Skin epidermis (tissue), 12 donors: ENCODE results near the gene RAP1GAP.
"Not testable (repeated sequence)": the region's sequence is repeated elsewhere in the genome, so short reads cannot be mapped to it uniquely, and the experiment has no call there.

Source experiments
- H3K27ac ChIP-seq, 21 experiments: fragments of 200-600 bp; sonication (generic) in 11 of 21; one replicate each; pipeline ENCODE4 v1.5.0; 2020; ENCODE audit warnings: mild to moderate bottlenecking in 3 of 21, inconsistent platforms in 2 of 21, moderate library complexity in 2 of 21
- H3K4me3 ChIP-seq, 7 experiments: fragments of 200-600 bp; sonication (generic) in 2 of 7; one replicate each; pipeline ENCODE4 v1.5.0; 2020; ENCODE audit warnings: inconsistent platforms in 2 of 7, mild to moderate bottlenecking in 2 of 7, moderate library complexity in 1 of 7

RAP1GAP gene

DNA sequence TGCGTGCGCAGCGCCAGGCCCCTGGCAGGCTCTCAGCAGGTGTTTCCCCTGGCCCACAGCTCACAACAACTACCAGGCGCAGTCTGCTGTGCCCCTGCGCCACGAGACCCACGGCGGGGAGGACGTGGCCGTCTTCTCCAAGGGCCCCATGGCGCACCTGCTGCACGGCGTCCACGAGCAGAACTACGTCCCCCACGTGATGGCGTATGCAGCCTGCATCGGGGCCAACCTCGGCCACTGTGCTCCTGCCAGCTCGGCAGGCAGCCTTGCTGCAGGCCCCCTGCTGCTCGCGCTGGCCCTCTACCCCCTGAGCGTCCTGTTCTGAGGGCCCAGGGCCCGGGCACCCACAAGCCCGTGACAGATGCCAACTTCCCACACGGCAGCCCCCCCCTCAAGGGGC lies 91.8 kb downstream of the RAP1GAP start:
- no peak overlapping the region for H3K4me3 ChIP-seq
- H3K27ac ChIP-seq, result no peak overlapping the region

DNA sequence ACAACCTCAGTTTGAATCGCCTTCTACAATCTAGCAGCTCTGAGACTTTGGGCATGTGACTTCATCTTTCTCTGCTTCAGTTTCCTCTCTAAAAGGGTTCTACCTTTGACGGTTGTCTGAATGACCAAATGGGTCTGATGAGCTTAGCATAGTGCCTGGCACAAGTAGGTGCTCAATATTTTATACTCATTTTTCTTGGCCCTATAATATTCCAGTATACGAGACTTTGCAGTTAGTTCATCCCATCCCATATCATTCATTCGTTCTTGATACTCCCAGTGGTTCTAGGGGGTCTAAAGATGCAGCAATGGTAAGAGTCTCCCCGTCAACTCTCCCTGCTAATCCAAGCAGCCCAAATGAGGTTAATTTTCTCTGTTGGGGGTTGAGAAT lies 92.4 kb downstream of the RAP1GAP start:
- Histone ChIP-seq H3K27ac (no peak overlapping the region), H3K4me3 (no peak overlapping the region)

DNA sequence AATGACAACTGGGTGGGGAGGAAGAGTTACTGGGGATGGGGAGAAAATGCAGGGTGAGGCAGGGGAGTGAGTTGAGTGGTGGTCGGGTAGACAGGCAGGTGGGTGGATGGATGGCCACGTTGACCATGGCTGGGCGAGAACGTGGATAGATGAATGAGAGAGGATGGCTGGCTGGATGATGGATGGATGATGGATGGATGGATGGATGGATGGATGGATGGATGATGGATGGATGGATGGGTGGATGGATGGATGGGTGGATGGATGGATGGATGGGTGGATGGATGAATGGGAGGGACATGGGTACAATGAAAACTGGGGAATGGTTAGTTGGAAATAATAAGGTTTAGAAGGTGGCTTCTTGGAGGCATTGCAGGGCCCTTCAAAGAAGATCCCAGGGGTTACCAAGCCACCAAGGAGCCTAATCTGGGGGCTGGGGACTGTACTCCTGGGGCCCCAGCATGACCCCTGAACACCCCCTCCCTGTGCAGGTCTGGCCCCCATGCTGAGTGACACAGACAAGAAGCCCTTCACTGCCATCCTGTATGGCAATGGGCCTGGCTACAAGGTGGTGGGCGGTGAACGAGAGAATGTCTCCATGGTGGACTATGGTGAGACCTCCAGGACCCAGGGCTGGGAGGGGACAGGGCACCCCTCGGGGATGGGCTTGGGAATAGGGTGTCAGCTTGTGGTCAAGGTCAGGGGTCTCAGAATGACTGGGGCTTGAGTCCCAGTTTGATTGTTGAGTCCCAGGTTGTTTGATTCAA lies 92.9 kb downstream of the RAP1GAP start:
- no peak overlapping the region for H3K27ac ChIP-seq

DNA sequence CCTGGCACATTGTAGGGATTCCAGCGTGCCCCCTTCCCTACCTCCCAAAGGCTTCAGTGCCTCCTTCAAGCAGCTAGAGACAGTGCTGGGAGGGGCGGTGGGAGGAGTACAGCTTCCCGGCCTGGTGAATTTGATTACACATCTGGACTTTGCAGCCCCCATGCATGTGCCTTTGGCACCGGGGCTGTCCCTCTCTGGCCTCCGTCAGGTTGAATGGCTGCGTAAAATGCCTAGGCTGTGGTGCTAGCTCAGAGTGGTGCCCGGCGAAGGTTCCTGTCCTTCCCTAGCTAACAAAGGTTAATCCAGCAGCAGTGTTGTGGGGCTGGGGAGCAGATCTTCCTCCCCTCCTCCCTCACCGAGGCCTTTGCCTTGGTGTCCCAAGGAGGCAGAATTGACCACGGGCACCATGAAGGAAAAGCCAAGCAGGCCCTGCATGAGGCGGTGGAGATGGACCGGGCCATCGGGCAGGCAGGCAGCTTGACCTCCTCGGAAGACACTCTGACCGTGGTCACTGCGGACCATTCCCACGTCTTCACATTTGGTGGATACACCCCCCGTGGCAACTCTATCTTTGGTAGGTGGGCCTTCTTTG lies 93.7 kb downstream of the RAP1GAP start:
- peak overlapping the region in 1 of 21 experiments; percentile 23 for H3K27ac ChIP-seq
- H3K4me3 ChIP-seq, result no peak overlapping the region

More for the DNA sequence above, 92.9 kb downstream of the RAP1GAP start:
- no peak overlapping the region for H3K4me3 ChIP-seq

DNA sequence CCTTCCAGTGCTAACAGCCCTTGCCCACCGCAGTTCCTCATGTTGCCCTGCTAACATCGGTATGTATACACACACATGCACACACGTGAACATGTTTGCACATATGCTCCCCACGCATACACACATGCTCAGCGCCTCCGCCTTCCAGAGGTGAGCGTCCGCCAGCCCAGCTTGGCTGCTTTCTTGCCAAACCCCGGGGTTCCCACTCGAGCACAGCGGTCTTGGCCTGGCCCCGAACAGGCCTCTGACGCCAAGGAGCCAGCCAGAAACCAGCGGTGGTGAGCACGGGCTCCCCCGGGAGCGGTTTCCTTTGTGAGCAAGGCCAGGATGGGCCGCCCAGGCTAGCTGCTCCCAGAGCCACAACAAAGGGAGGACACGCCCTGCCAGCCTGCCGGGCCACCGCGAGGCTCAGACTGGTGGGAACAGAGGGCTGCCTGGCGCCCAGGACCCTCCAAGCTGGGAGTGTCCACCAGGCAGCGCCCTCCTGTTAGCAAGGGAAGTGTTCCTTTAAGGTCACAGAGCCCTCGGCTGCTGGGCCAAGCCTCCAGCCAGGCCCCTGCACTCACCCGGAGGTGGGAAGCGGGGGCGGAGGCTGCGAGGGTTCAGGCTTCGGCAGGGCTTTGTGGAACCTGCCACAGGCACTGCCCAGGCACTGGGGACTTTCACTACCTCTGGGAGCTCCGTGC lies 94.5 kb downstream of the RAP1GAP start:
- H3K27ac ChIP-seq, result peak overlapping the region in 5 of 21 experiments; percentile 9 to 30 (median 23)

DNA sequence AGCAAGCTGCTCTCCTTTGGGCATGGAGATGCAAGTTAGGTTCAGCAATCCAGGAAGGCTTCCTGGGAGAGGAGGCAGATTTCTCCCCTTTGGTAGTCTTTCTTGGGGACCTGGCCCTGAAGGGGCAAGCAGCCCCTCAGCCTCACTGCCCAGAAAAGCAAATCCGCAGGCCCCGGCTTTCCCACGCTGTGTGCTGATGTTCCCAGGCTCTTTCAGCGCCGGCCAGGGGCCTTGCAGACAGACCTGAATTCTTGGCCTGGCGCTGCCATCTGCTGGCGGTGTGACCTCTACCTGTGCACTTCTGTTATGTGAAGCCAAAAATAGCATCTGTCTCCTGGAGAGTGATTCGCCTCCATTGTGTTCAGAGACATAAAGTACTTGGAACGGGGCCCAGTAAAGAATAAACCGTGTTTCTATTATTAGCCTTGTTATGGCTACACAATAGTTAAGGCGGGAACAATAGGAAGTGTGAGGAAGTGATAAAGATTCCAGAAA lies 95.1 kb downstream of the RAP1GAP start:
- Histone ChIP-seq H3K27ac (peak overlapping the region in 1 of 21 experiments; percentile 13), H3K4me3 (no peak overlapping the region)

More for the DNA sequence above, 94.5 kb downstream of the RAP1GAP start:
- no peak overlapping the region for H3K4me3 ChIP-seq

DNA sequence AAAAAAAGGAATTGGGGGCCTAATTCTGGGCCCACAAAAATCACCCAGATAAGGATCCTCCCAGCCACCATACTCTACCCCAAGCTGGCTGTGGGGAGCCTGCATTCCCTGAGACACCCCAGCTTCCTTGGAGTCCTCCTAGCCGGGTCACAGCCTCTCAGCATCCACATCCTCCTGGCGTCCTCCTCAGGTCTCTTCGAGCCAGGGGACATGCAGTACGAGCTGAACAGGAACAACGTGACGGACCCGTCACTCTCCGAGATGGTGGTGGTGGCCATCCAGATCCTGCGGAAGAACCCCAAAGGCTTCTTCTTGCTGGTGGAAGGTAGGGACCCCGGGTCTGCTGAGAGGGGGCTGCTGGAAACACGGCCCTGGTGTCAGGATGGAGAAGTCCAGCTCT lies 95.7 kb downstream of the RAP1GAP start:
- Histone ChIP-seq H3K4me3 (no peak overlapping the region), H3K27ac (no peak overlapping the region)

DNA sequence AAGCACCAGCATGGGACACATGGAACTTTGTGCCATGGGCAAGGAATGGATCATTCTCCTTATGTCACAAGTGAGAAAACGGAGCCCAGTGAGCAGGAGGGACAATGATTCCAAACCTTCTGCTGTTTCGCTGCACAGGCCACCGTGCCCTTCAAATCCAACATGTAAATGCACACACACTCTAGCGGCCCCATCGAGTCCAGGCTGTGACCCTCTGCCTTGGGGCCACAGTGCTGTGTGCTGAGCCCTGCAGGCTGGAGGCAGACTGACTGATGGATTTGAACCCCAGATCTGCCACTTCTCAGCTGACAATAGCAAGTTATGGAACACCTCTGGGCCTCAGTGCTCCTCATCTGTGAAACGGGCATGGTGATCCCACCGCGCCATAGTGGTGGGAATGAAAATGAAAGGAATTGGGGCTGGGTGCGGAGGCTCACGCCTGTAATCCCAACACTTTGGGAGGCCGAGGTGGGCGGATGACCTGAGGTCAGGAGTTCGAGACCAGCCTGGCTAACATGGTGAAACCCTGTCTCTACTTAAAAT lies 96.4 kb downstream of the RAP1GAP start:
- no peak overlapping the region for H3K4me3 ChIP-seq
- H3K27ac ChIP-seq, result no peak overlapping the region

DNA sequence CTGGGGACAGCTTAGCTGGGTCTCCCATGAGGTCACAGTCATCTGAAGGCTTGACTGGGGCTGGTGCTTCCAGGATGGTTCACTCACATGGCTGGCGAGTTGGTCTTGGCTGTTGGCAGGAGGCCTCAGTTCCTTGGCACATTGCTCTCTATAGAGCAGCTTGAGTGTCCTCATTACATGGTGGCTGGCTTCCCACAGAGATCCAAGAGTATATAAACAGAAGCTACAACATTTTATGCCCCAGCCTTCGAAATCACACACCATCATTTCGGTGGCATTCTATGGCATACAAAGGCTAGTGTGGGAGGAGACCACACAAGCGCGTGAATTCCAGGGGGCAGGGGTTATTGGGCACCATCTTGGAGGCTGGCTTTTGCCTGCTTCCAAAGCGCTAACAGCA lies 96.9 kb downstream of the RAP1GAP start:
- no peak overlapping the region for H3K27ac ChIP-seq

DNA sequence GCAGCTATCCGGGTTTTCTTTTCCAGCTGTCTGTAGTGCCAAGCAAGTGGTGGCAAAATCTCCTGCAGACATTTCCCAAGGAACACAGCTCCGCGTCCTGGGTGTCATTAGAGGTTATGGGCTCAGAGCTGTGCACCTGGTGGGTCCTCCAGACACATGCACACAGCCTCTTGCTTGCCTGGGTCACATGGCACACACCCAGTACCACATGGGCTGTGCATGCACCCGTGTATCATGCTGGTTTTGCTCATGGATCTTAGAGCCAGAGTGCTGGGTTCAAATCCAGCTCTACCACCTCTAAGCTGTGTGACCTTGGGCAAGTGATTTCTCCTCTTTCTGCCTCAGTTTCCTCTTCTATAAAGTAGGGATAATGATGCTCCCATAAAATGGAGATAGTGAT lies 98.3 kb downstream of the RAP1GAP start:
- H3K27ac ChIP-seq, result no peak overlapping the region
- no peak overlapping the region for H3K4me3 ChIP-seq

More for the DNA sequence above, 96.9 kb downstream of the RAP1GAP start:
- H3K4me3 ChIP-seq, result no peak overlapping the region

DNA sequence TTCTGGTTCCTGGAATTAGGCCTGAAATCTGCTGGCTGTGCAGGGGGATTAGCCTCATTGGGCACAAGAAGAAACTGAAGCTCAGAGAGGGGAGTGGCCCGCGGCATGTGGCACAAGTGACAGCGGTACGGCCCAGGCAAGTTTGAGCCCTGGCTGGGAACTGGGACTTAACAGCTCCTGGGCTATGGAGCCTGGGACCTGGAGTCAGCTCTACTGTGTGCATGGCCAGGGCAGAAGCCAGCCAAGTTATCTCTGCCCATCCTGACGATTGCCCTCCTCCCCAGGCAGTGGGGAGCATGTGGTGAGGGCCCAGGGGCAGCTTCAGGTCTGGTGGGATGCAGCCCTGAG lies 98.7 kb downstream of the RAP1GAP start:
- no peak overlapping the region for H3K27ac ChIP-seq

DNA sequence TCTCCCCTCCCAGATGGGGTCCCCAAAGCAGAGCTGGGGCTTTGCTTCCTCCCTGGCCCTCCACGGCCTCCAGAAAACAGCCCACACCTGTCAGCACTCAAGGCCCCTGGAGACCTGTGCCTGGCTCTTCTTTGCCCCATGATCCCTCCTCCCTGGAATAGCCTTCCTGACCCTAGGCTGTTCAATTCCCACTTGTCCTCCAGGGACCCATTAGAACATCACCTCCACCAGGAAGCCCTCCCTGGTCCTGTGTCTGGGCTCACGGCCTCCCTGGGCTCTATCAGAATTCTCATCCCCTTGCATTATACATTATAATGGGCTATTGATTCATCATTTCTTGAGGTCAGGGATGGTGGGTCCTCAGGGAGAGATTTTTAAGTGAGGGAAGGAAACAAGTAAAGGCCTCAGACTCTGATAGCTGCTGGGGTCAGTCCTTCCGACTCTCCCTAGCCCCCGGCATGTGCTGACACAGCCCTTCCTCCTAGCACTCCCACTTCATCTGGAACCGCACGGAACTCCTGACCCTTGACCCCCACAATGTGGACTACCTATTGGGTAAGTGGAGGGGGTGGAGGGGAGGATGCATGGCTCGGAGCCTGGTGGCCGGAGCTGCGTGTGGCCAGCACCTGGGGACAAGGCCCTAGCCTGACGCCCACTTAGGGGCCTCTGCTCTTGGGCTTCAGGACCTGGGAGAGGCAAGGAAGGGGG lies 99.2 kb downstream of the RAP1GAP start:
- no peak overlapping the region for H3K4me3 ChIP-seq
- H3K27ac ChIP-seq, result no peak overlapping the region

More for the DNA sequence above, 98.7 kb downstream of the RAP1GAP start:
- H3K4me3 ChIP-seq, result no peak overlapping the region

DNA sequence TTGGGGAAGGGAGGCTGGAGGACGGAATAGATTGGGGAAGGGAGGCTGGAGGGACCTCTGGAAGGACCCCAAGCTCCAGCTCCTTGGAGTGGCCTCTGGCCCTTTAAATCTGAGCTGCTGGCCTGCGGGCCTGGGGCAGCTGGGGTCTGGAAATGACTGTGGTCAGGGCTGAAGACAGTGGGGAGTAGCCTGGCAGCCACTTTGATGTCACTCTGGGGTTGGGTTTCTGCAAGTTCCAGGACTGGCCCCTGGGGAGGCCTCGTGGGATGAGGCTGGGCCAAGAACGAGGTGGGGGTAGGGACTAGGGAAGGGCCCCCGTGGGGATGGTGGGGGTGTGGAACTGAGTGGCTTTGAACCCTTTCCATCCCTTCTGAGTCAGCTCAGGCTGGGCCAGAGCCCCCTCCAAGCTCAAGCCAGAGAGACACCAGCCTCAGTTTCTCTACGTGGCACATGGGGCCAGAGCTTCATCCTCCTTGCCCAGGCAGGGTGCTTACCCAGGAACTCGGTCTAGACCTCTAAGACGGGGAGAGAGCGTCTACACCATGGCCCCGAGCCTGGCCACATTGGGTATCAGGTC lies 100.3 kb downstream of the RAP1GAP start:
- Histone ChIP-seq H3K4me3 (no peak overlapping the region), H3K27ac (no peak overlapping the region)

DNA sequence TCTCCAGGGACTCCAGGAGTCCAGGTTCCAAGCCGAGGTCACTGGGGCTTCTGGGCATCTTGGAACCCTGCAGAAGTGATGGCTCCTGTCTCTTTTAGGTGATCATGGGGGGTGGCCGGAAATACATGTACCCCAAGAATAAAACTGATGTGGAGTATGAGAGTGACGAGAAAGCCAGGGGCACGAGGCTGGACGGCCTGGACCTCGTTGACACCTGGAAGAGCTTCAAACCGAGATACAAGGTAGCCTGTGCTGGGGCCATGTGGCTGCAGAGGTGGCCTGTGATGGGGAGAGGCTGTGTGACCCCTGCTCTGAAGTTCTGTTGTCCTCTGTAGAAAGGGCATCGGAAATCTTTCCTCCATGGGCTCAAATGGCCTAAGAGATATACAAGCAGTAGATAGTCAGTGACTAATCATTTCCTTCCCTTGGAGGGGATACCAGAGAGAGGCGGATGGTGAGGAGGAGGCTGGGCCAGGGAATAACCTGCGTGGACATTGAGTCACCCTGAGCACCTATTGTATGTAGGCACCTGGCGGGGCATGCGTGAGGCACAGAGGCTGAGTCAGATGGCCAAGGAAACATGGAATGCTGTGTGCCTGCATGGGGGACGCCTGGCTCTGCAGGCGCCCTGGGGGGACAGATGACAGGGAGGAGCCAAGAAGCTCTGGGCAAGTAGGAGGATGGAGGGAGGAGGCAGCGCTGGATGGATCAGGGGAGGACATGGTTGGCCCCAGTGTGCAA lies 101.0 kb downstream of the RAP1GAP start:
- no peak overlapping the region for H3K4me3 ChIP-seq
- no peak overlapping the region for H3K27ac ChIP-seq

DNA sequence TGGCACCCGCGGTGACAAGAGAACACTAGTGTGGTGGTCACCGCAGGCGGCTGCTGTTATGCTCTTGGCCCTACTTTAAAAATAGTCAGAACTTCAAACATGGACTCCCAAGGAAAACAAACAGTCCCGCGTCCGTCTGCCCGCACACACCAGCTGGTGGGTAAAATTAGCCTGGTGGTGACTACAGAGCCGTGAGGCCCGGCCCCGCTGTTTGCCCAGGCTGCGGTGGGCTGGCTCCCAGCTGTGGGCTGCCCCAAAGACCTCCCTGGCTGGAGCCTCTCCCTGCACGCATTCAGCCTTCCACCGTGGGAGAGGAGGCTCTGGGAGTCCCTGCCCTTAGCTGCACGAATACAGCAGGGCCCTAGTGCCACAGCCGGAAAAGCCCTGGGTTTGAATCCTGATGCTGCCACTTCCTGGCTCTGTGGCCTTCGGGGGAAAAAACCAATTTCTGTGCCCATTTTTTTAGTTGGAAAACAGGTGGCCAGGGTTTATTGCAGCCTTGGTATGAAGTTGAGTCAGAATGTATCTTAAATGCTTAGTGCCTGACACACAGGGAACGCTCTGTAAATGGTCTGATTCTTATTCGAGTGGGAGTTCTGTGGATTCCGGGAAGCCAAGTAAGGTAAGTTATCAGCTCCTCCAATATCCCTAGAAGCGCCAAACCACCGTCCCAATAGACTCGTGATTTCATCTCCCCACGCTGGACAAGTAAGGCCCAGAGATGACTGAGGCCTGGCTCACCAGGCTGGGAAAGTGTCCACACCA lies 101.7 kb downstream of the RAP1GAP start:
- Histone ChIP-seq H3K4me3 (no peak overlapping the region), H3K27ac (no peak overlapping the region)

DNA sequence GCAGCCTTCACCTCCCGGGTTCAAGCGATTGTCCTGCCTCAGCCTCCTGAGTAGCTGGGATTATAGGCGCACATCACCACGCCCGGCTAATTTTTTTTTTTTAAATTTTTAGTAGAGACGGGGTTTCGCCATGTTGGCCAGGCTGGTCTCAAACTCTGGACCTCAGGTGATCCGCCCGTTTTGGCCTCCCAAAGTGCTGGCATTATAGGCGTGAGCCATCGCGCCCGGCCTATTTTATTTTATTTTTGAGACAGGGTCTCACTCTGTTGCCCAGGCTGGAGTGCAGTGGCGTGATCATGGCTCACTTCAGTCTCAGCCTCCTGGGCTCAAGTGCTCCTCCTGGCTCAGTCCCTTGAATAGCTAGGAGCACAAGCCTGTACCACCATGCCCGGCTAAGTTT lies 102.8 kb downstream of the RAP1GAP start:
- not testable (repeated sequence) for H3K4me3 ChIP-seq, H3K27ac ChIP-seq

DNA sequence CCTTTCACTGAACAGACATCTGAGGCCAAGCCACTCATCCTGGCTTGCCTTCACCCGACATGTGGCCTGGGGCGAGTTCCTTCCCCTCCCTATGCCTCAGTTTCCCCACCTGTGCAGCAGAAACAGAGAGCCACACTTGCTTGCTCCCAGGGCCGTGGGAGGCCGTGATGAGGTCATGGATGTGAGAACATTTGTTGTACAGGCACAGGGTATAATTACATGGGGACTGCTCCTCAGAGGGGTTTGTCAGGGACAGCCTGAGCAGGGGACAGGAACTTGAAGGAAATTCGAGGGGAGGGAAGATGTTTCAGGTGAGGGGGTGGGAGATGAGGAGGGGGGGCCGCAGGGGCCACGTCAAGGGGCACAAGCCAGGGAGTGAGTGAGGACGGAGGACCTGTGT lies 103.9 kb downstream of the RAP1GAP start:
- no peak overlapping the region for H3K27ac ChIP-seq

DNA sequence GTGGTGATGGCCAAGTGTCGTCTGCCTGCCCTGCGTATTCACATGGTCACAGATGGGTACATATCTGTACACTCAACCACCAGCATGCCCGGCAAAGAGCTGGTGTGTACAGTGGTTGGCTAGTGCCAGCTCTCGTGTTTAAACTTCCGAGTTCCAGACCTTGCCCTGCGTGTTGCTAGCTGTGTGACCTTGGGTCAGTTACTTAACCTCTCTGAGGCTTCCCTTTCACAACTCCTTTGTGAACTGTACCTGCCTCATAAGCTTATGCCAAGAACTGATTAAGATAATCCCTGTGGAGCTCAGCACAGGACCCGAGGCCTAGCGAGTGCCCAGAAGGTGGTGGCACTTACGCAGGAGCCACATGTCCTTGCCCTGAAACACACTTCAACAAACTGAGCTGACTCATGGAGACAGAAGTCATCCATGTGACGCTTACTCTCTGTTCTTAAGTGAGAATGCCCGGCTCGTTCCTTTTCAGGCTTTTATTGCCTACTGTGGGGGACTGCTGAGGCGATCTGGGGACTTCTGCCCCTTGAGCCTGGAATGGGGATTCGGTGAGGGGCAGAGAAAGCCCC lies 104.5 kb downstream of the RAP1GAP start:
- H3K4me3 ChIP-seq, result no peak overlapping the region
- H3K27ac ChIP-seq, result no peak overlapping the region

More for the DNA sequence above, 103.9 kb downstream of the RAP1GAP start:
- H3K4me3 ChIP-seq, result no peak overlapping the region
